ENCODE results near the gene FMN1.
A peak's percentile ranks its signal among the peaks of the same experiment; 100 is the strongest.

Gene FMN1

DNA sequence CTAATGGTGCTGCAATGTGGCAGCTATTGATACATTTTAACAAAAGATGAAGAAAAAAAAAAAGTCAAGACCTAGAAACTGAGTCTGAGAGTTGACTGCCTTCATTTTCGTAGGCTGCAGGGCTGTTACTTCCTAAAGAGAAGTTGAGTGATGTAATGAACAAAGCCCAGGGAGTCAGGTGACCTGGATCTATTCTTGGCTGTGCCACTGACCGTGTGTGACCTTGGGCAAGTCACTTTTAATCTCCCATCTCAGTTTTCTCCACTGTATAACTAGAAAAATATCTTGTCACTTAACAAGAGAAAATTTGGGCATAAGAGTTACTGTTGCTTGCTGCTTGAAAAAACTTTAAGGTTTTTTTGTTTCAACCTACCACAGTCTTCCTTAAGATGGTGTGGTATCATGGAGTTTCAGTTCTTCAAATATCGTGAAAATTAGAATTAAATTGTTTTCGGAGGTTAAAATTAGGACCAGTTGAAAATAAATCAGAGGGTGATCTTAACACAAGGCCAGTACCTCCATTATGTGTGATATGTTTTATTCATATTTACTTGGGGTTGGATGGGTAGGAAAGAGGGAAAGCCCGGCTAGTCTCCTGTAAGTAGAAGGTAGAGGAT, 5.8 kb downstream of the FMN1 start:
- Histone ChIP-seq H3K4me1 (ENCODE audit: control extremely low read depth in 1 of 4, control insufficient read depth in 4 of 4, insufficient read depth in 4 of 4, low read length in 3 of 4) (peaks cover 0 to 2% (median 0%) of the 10 kb centered on the region in 4 experiments), H3K27ac (ENCODE audit: insufficient read depth in 1 of 2, low read depth in 1 of 2, low read length in 2 of 2, poor library complexity in 1 of 2, severe bottlenecking in 2 of 2) (no peak overlapping the region), H3K36me3 (ENCODE audit: control insufficient read depth in 4 of 4, insufficient read depth in 4 of 4, low read length in 3 of 4) (no peaks in the 10 kb centered on the region), H3K9me3 (ENCODE audit: control extremely low read depth in 1 of 5, control insufficient read depth in 4 of 5, insufficient read depth in 2 of 5, low read depth in 1 of 5, low read length in 4 of 5) (no peaks in the 10 kb centered on the region), H3K27me3 (replicated peaks in 2 of 5; ENCODE audit: control insufficient read depth in 4 of 5, insufficient read depth in 5 of 5, low read length in 4 of 5) (peaks cover 0 to 13% (median 5%) of the 10 kb centered on the region in 5 experiments), H3K4me3 (ENCODE audit: control insufficient read depth in 1 of 7, extremely low read depth in 1 of 7, insufficient read depth in 4 of 7, low read depth in 2 of 7, low read length in 6 of 7) (no peak overlapping the region)
- 86% methylated on average over 4 of the region's 5 CpGs for WGBS (ENCODE audit: insufficient coverage)
- CTCF ChIA-PET = interaction anchor here (0.7 kb wide), 1 partner anchor 34 kb away, joined by 3 read pairs; no protein-coding TSS in a partner anchor
- POLR2A ChIA-PET = no interaction called here
- DNase-seq = no peak

DNA sequence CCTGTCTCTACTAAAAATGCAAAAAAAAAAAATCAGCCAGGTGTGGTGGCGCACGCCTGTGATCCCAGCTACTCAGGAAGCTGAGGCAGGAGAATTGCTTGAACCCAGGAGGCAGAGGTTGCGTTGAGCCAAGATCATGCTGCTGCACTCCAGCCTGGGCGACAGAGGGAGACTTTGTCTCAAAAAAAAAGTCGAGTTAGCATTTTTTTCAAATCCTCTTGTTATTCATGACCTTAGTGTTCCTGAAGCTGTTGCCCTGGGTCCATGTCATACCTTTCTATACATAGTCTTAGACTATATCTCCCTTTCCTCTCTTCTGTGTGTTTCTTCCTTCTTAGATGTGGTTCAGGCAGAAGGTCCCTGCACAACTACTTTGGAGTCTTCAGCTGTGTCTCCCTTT, 6.4 kb downstream of the FMN1 start:
- H3K4me3 ChIP-seq (ENCODE audit: control insufficient read depth in 1 of 7, extremely low read depth in 1 of 7, insufficient read depth in 4 of 7, low read depth in 2 of 7, low read length in 6 of 7) = no peak overlapping the region
- no peak overlapping the region for H3K27ac ChIP-seq (ENCODE audit: insufficient read depth in 1 of 2, low read depth in 1 of 2, low read length in 2 of 2, poor library complexity in 1 of 2, severe bottlenecking in 2 of 2)
- no peak for DNase-seq
- peaks cover 0 to 8% (median 5%) of the 10 kb centered on the region in 5 experiments for H3K27me3 ChIP-seq (replicated peaks in 2 of 5; ENCODE audit: control insufficient read depth in 4 of 5, insufficient read depth in 5 of 5, low read length in 4 of 5)
- H3K4me1 ChIP-seq (ENCODE audit: control extremely low read depth in 1 of 4, control insufficient read depth in 4 of 4, insufficient read depth in 4 of 4, low read length in 3 of 4) = peaks cover 0 to 2% (median 0%) of the 10 kb centered on the region in 4 experiments
- ChIA-PET POLR2A (no interaction called here), CTCF (interaction anchor here (0.7 kb wide), 1 partner anchor 33 kb away, joined by 3 read pairs; no protein-coding TSS in a partner anchor)
- H3K36me3 ChIP-seq (ENCODE audit: control insufficient read depth in 4 of 4, insufficient read depth in 4 of 4, low read length in 3 of 4) = no peaks in the 10 kb centered on the region
- WGBS (ENCODE audit: insufficient coverage) = 100% methylated on average over 5 of the region's 5 CpGs
- H3K9me3 ChIP-seq (ENCODE audit: control extremely low read depth in 1 of 5, control insufficient read depth in 4 of 5, insufficient read depth in 2 of 5, low read depth in 1 of 5, low read length in 4 of 5) = no peaks in the 10 kb centered on the region

DNA sequence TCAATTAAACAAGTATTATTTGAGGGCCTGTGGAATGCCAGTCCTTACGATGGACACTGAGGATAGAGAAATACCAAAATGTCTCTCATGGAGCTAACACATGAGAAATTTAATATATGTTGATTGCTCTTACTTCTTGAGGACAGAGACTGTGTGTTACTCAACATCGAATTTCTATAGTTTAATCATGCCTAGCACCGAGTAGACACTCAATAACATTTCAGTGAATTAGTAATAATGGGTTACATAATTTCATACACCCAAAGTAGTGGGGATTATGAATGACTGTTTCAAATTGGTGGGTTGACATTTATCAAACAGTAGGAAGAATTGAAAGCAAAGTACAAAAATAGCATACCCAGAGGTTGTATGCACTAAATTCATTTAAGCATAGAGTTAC, 11.2 kb downstream of the FMN1 start:
- WGBS (ENCODE audit: insufficient coverage) = no CpG with 5 or more reads among the region's 3 CpGs
- Histone ChIP-seq H3K9me3 (ENCODE audit: control extremely low read depth in 1 of 5, control insufficient read depth in 4 of 5, insufficient read depth in 2 of 5, low read depth in 1 of 5, low read length in 4 of 5) (no peaks in the 10 kb centered on the region), H3K27ac (ENCODE audit: insufficient read depth in 1 of 2, low read depth in 1 of 2, low read length in 2 of 2, poor library complexity in 1 of 2, severe bottlenecking in 2 of 2) (no peak overlapping the region), H3K4me3 (ENCODE audit: control insufficient read depth in 1 of 7, extremely low read depth in 1 of 7, insufficient read depth in 4 of 7, low read depth in 2 of 7, low read length in 6 of 7) (no peak overlapping the region), H3K27me3 (replicated peaks in 2 of 5; ENCODE audit: control insufficient read depth in 4 of 5, insufficient read depth in 5 of 5, low read length in 4 of 5) (no peaks in the 10 kb centered on the region), H3K36me3 (ENCODE audit: control insufficient read depth in 4 of 4, insufficient read depth in 4 of 4, low read length in 3 of 4) (no peaks in the 10 kb centered on the region), H3K4me1 (ENCODE audit: control extremely low read depth in 1 of 4, control insufficient read depth in 4 of 4, insufficient read depth in 4 of 4, low read length in 3 of 4) (peaks cover 0 to 5% (median 0%) of the 10 kb centered on the region in 4 experiments)
- POLR2A ChIA-PET = no interaction called here
- CTCF ChIA-PET = no interaction called here
- DNase-seq = no peak

DNA sequence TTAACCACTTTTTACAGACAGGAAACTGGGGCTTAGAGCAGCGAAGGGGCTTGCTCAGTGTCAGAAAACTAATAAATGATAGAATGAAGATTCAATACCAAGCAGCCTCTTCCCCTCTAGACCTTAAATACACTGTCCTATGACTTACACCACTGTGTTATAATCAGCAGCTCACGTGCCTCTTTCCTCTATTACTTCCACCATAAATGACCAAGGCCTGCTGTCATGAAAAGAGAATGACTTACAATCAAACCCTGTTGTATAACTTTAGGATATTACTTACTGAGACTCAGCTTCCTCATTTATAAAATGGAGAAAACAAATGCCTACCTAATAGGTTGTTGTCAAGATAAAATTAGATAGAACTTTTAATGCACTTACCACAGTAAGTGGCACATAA, 11.6 kb downstream of the FMN1 start:
- Histone ChIP-seq H3K36me3 (ENCODE audit: control insufficient read depth in 4 of 4, insufficient read depth in 4 of 4, low read length in 3 of 4) (no peaks in the 10 kb centered on the region), H3K4me1 (ENCODE audit: control extremely low read depth in 1 of 4, control insufficient read depth in 4 of 4, insufficient read depth in 4 of 4, low read length in 3 of 4) (peaks cover 0 to 5% (median 0%) of the 10 kb centered on the region in 4 experiments), H3K4me3 (ENCODE audit: control insufficient read depth in 1 of 7, extremely low read depth in 1 of 7, insufficient read depth in 4 of 7, low read depth in 2 of 7, low read length in 6 of 7) (no peak overlapping the region), H3K27me3 (replicated peaks in 2 of 5; ENCODE audit: control insufficient read depth in 4 of 5, insufficient read depth in 5 of 5, low read length in 4 of 5) (no peaks in the 10 kb centered on the region), H3K9me3 (ENCODE audit: control extremely low read depth in 1 of 5, control insufficient read depth in 4 of 5, insufficient read depth in 2 of 5, low read depth in 1 of 5, low read length in 4 of 5) (no peaks in the 10 kb centered on the region), H3K27ac (ENCODE audit: insufficient read depth in 1 of 2, low read depth in 1 of 2, low read length in 2 of 2, poor library complexity in 1 of 2, severe bottlenecking in 2 of 2) (no peak overlapping the region)
- 20% methylated on average over 1 of the region's 2 CpGs for WGBS (ENCODE audit: insufficient coverage)
- ChIA-PET POLR2A (no interaction called here), CTCF (no interaction called here)
- DNase-seq = peak in 1 of 3 donors; percentile 25

DNA sequence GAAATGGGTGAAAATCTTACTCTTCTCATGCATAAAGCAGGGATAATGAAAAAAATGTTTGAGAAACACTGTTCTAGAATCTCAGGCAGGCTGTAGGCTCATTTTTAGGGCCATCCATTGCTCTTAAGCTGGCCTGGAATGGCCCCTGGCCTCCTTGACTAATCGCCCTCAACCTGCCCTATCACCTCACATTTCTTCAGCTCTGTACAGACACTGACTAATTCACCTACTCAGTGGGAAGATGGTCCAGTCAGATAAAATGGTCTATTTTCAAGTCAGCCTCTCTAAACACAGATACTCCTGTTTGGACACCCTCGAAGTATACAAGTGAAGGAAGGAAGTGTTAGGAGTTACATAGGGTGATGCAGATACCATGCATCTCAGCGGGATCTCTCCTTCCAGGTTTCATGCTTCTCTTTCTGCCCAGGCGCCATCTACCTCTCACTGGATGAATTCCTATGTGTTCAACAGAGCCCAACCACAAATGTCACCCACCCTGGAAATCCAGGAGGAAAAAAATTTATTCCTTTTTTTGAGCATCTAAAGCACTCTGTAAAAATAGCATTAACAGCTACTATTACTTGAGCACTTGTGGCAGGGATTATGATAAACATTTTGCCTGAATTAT, 12.1 kb downstream of the FMN1 start:
- H3K4me3 ChIP-seq (ENCODE audit: control insufficient read depth in 1 of 7, extremely low read depth in 1 of 7, insufficient read depth in 4 of 7, low read depth in 2 of 7, low read length in 6 of 7) = no peak overlapping the region
- H3K9me3 ChIP-seq (ENCODE audit: control extremely low read depth in 1 of 5, control insufficient read depth in 4 of 5, insufficient read depth in 2 of 5, low read depth in 1 of 5, low read length in 4 of 5) = no peaks in the 10 kb centered on the region
- H3K27me3 ChIP-seq (replicated peaks in 2 of 5; ENCODE audit: control insufficient read depth in 4 of 5, insufficient read depth in 5 of 5, low read length in 4 of 5) = no peaks in the 10 kb centered on the region
- ChIA-PET CTCF (no interaction called here), POLR2A (no interaction called here)
- H3K36me3 ChIP-seq (ENCODE audit: control insufficient read depth in 4 of 4, insufficient read depth in 4 of 4, low read length in 3 of 4) = no peaks in the 10 kb centered on the region
- no peak overlapping the region for H3K27ac ChIP-seq (ENCODE audit: insufficient read depth in 1 of 2, low read depth in 1 of 2, low read length in 2 of 2, poor library complexity in 1 of 2, severe bottlenecking in 2 of 2)
- peaks cover 0 to 5% (median 0%) of the 10 kb centered on the region in 4 experiments for H3K4me1 ChIP-seq (ENCODE audit: control extremely low read depth in 1 of 4, control insufficient read depth in 4 of 4, insufficient read depth in 4 of 4, low read length in 3 of 4)
- 100% methylated on average over 3 of the region's 4 CpGs for WGBS (ENCODE audit: insufficient coverage)
- no peak for DNase-seq

DNA sequence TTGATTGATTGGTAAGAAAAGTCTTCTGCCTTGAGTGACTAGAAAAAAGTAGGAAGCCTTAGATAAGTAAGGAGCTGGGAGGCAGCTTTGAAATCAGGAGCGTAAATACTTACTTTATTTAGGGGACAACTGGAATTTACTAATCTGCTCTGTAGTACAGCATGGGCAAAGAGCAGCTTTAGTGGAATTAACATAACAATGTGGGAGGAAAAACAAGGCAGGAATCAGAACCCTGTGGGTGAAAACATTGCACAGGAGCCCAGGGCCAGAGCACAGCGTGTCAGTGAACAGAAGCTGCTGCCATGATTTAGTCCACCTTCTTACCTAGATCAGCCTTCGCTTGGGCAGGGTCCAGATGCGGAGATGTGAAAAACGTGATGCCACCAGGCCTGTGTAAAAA, 14.6 kb downstream of the FMN1 start:
- Histone ChIP-seq H3K4me3 (ENCODE audit: control insufficient read depth in 1 of 7, extremely low read depth in 1 of 7, insufficient read depth in 4 of 7, low read depth in 2 of 7, low read length in 6 of 7) (no peak overlapping the region), H3K27me3 (replicated peaks in 2 of 5; ENCODE audit: control insufficient read depth in 4 of 5, insufficient read depth in 5 of 5, low read length in 4 of 5) (no peaks in the 10 kb centered on the region), H3K27ac (ENCODE audit: insufficient read depth in 1 of 2, low read depth in 1 of 2, low read length in 2 of 2, poor library complexity in 1 of 2, severe bottlenecking in 2 of 2) (no peak overlapping the region), H3K9me3 (ENCODE audit: control extremely low read depth in 1 of 5, control insufficient read depth in 4 of 5, insufficient read depth in 2 of 5, low read depth in 1 of 5, low read length in 4 of 5) (no peaks in the 10 kb centered on the region), H3K4me1 (ENCODE audit: control extremely low read depth in 1 of 4, control insufficient read depth in 4 of 4, insufficient read depth in 4 of 4, low read length in 3 of 4) (peaks cover 0 to 5% (median 0%) of the 10 kb centered on the region in 4 experiments), H3K36me3 (ENCODE audit: control insufficient read depth in 4 of 4, insufficient read depth in 4 of 4, low read length in 3 of 4) (no peaks in the 10 kb centered on the region)
- ChIA-PET CTCF (no interaction called here), POLR2A (no interaction called here)
- no peak for DNase-seq
- WGBS (ENCODE audit: insufficient coverage) = 96% methylated on average over 4 of the region's 5 CpGs

DNA sequence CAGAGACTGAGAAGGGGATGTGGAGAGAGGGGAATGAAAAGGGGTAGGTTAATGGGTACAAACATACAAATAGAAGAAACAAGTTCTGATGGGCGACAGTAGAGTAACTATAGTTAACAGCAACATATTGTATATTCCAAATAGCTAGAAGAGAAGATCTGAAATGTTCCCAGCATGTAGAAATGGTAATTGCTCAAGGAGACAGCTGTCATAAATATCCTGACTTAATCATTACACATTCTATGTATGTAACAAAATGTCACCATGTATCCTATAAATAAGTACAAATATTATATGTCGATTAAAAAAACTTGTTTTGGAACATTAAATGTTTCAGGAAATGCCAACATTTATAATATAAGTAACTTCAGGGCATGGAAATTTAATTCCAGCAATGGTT, 23.3 kb downstream of the FMN1 start:
- DNase-seq = no peak
- H3K4me1 ChIP-seq (ENCODE audit: control extremely low read depth in 1 of 4, control insufficient read depth in 4 of 4, insufficient read depth in 4 of 4, low read length in 3 of 4) = no peaks in the 10 kb centered on the region
- no peak overlapping the region for H3K27ac ChIP-seq (ENCODE audit: insufficient read depth in 1 of 2, low read depth in 1 of 2, low read length in 2 of 2, poor library complexity in 1 of 2, severe bottlenecking in 2 of 2)
- H3K27me3 ChIP-seq (replicated peaks in 2 of 5; ENCODE audit: control insufficient read depth in 4 of 5, insufficient read depth in 5 of 5, low read length in 4 of 5) = no peaks in the 10 kb centered on the region
- WGBS (ENCODE audit: insufficient coverage) = no CpG with 5 or more reads among the region's 2 CpGs
- ChIA-PET POLR2A (no interaction called here), CTCF (no interaction called here)
- no peaks in the 10 kb centered on the region for H3K9me3 ChIP-seq (ENCODE audit: control extremely low read depth in 1 of 5, control insufficient read depth in 4 of 5, insufficient read depth in 2 of 5, low read depth in 1 of 5, low read length in 4 of 5)
- H3K4me3 ChIP-seq (ENCODE audit: control insufficient read depth in 1 of 7, extremely low read depth in 1 of 7, insufficient read depth in 4 of 7, low read depth in 2 of 7, low read length in 6 of 7) = no peak overlapping the region
- H3K36me3 ChIP-seq (ENCODE audit: control insufficient read depth in 4 of 4, insufficient read depth in 4 of 4, low read length in 3 of 4) = no peaks in the 10 kb centered on the region
